HEK293T (cell line): ENCODE measurements around the gene CARD14.

Experiments used
- ARNT ChIP-seq: fragments of 450-650 bp; IDR thresholded peaks from 2 replicates; pipeline ENCODE4 v1.6.1; 2017; ENCODE audit warnings: mild to moderate bottlenecking
- CTBP1 ChIP-seq: fragments of 450-650 bp; IDR thresholded peaks from 2 replicates; pipeline ENCODE4 v1.6.1; 2016; ENCODE audit warnings: borderline replicate concordance
- ELF4 ChIP-seq: fragments of 450-650 bp; IDR thresholded peaks from 2 replicates; pipeline ENCODE4 v1.6.1; 2017; ENCODE audit warnings: antibody characterized with exemption
- FOXA1 ChIP-seq: fragments of 450-650 bp; IDR thresholded peaks from 2 replicates; pipeline ENCODE4 v1.6.1; 2016; ENCODE audit warnings: mild to moderate bottlenecking
- FOXM1 ChIP-seq: fragments of 450-650 bp; IDR thresholded peaks from 2 replicates; pipeline ENCODE4 v1.6.1; 2017; ENCODE audit warnings: mild to moderate bottlenecking, borderline replicate concordance
- HDGF ChIP-seq: fragments of 450-650 bp; IDR thresholded peaks from 2 replicates; pipeline ENCODE4 v1.6.1; 2017; ENCODE audit warnings: antibody characterized with exemption, borderline replicate concordance
- L3MBTL2 ChIP-seq: fragments of 450-650 bp; conservative IDR thresholded peaks from 2 replicates; pipeline ENCODE4 v1.6.1; 2016; ENCODE audit warnings: mild to moderate bottlenecking
- NFRKB ChIP-seq: fragments of 450-650 bp; IDR thresholded peaks from 2 replicates; pipeline ENCODE4 v1.6.1; 2016; ENCODE audit warnings: mild to moderate bottlenecking, moderate library complexity
- SP1 ChIP-seq: fragments of 450-650 bp; IDR thresholded peaks from 2 replicates; pipeline ENCODE4 v1.6.1; 2017
- SUZ12 ChIP-seq: fragments of 450-650 bp; IDR thresholded peaks from 2 replicates; pipeline ENCODE4 v1.6.1; 2016; ENCODE audit warnings: mild to moderate bottlenecking
- TARDBP ChIP-seq: fragments of 450-650 bp; IDR thresholded peaks from 2 replicates; pipeline ENCODE4 v1.6.1; 2016
- ZNF384 ChIP-seq: fragments of 450-650 bp; IDR thresholded peaks from 2 replicates; pipeline ENCODE4 v1.6.1; 2016

DNA sequence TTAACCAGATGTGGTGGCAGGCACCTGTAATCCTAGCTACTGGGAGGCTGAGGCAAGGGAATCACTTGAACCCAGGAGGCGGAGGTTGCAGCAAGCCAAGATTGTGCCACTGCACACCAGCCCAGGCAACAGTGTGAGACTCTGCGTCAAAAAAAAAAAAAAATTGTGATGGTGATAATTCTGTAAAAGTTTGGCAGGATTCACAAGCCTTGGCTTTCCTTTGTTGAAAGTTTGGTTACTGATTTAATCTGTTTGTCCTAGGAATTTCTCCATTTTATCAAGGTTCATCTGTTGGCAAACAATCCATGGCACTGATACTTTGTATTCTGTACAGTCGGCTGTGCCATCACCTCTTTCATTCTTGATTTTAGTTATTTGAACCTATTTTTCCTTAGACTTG is 38.8 kb upstream of the CARD14 start:
- TF ChIP-seq FOXM1, result no peak
- no peak for TF ChIP-seq SUZ12
- no peak for TF ChIP-seq FOXA1
- no peak for TF ChIP-seq ZNF384
- TF ChIP-seq L3MBTL2, result no peak
- no peak for TF ChIP-seq CTBP1
- TF ChIP-seq TARDBP, result no peak
- TF ChIP-seq SP1, result no peak
- no peak for TF ChIP-seq HDGF
- TF ChIP-seq NFRKB, result no peak
- no peak for TF ChIP-seq ARNT
- no peak for TF ChIP-seq ELF4
